HG03575 (cell line): ENCODE data around the gene RECK.

Source experiments
- ATAC-seq: cut with Tn5 transposase; IDR thresholded peaks from one replicate; pipeline ENCODE4 v1.9.1; 2021; ENCODE audit not compliant: unreplicated experiment, insufficient number of reproducible peaks, low FRiP score; ENCODE audit errors: extremely low read depth

Gene RECK

GRCh38 chr9:36100532-36100931, 63.8 kb downstream of the RECK start:
- ATAC-seq, result no peak

GRCh38 chr9:36101916-36102741, 65.4 kb downstream of the RECK start:
- ATAC-seq, result no peak

GRCh38 chr9:36102742-36103495, 66.2 kb downstream of the RECK start:
- ATAC-seq, result no peak

- no peak for ATAC-seq
Observed at GRCh38 chr9:36109071-36109470, 72.4 kb downstream of the RECK start.

GRCh38 chr9:36110434-36110833, 73.7 kb downstream of the RECK start:
- no peak for ATAC-seq

GRCh38 chr9:36112516-36112915, 75.8 kb downstream of the RECK start:
- ATAC-seq, result no peak

GRCh38 chr9:36113999-36114398, 77.3 kb downstream of the RECK start:
- no peak for ATAC-seq

GRCh38 chr9:36116593-36116992, 79.9 kb downstream of the RECK start:
- no peak for ATAC-seq

- ATAC-seq, result no peak
Observed at GRCh38 chr9:36118201-36118600, 81.5 kb downstream of the RECK start.

GRCh38 chr9:36118706-36119105, 82.0 kb downstream of the RECK start:
- ATAC-seq, result no peak

GRCh38 chr9:36119476-36119875, 82.8 kb downstream of the RECK start:
- no peak for ATAC-seq

GRCh38 chr9:36120705-36121104, 84.0 kb downstream of the RECK start:
- no peak for ATAC-seq

- ATAC-seq, result no peak
Observed at GRCh38 chr9:36121971-36122370, 85.3 kb downstream of the RECK start.

- ATAC-seq, result no peak
Observed at GRCh38 chr9:36123515-36123914, 86.8 kb downstream of the RECK start.

GRCh38 chr9:36125062-36125855, 88.5 kb downstream of the RECK start:
- ATAC-seq, result no peak

GRCh38 chr9:36126016-36126730, 89.5 kb downstream of the RECK start:
- ATAC-seq, result no peak

GRCh38 chr9:36127652-36128244, 91.0 kb downstream of the RECK start:
- ATAC-seq, result no peak

- ATAC-seq, result no peak
Observed at GRCh38 chr9:36128349-36128748, 91.6 kb downstream of the RECK start.

GRCh38 chr9:36129139-36129538, 92.4 kb downstream of the RECK start:
- no peak for ATAC-seq
